ENCODE results near the gene LCNL1. TPM values are rescaled to one million over a fixed set of nuclear protein-coding genes. Genes with fewer than 3 reads are reported as not detected.

LCNL1 gene
- polyA plus RNA-seq, 4 donors = 0.08 to 0.35 (median 0.19) TPM

DNA sequence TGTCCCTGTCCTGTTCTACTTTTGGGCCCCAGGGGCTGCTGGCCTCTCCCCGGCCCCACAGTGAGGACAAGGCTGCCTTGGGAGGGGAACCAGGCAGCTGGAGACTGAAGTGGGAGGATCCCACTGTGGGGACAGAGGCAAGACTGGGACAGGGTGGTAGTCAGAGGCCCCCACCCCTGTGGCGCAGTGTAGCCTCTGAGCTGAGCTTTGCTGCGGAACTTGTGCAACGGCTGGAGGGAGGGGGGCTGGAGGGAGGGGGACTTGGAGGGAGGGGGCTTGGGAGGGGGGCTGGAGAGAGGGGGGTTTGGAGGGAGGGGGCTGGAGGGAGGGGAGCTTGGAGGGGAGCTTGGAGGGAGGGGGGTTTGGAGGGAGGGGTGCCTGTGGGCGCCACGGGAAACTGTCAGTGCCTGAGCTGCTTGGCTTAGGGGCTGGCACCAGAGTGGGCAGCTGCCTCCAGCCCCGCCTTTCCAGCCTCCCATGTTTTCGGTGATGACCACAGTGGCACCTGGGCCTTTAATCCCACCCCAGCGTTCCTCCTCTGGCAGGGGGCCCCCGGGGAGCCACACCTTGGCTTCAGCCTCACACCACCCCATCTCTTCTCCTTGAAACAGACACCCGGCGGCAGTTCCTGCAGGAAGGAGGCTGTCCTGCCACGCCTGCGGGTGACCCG, 51.4 kb downstream of the LCNL1 start:
- DNase-seq (ENCODE audit: low read depth in 4 of 4, low spot score in 3 of 4) = no peak

DNA sequence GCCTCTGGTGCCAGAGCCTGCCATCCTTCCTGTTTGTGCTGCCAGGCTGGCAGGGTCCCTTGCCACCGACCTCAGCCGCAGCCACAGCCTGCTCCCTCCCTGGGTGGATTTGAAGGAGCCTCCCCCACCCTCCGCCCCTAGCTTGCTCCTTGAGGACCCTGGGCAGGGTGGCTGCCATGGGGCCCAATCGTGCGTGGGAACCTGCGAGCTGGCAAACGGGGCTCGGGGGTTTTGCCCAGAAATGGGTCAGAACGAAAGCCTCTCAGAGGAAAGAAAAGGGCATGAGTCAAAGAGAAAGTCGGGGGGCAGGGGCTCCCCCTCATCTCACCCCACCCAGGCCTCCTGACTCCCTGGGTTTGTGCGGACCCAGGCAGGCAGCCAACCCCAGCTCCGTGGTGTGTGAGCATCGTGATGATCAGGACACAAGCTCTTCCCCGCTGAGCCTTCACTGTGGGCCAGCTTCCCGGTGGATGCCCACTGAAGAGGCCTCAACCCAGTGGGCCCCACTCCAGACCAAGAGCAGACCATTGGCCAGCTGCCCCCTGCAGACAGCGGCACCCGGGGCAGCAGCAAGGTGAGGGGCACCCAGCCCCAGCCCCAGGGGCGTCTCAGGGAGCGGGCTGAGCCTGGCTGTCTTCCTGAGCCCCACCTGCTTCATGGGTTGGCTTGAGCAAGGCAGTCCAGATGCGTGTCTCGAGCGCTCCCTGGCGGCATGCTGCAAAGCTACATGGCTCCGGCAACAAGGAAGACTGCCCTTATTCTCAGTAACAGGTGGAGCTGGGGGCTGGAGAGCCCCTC, 52.1 kb downstream of the LCNL1 start:
- DNase-seq (ENCODE audit: low read depth in 4 of 4, low spot score in 3 of 4) = peak in 1 of 4 donors; percentile 74

Other genes starting within 250 kb of the LCNL1 start
- gene LCN10, start 240.1 kb upstream of the LCNL1 start, polyA plus RNA-seq (ENCODE audit: insufficient read length in 4 of 4) = 1 to 10 TPM in 3 of 4 donors, under 1 TPM in 1; 0.56 to 1.5 (median 1.2) TPM
- under 1 TPM in 1 of 4 donors, not detected in 3; 0.34 TPM for gene LCN6, start 234.5 kb upstream of the LCNL1 start, polyA plus RNA-seq (ENCODE audit: insufficient read length in 4 of 4)
- gene LCN8, start 224.8 kb upstream of the LCNL1 start, polyA plus RNA-seq (ENCODE audit: insufficient read length in 4 of 4) = under 1 TPM; 0.17 to 0.30 (median 0.25) TPM
- gene LCN15, start 218.5 kb upstream of the LCNL1 start, polyA plus RNA-seq (ENCODE audit: insufficient read length in 4 of 4) = under 1 TPM in 2 of 4 donors, not detected in 2; 0.06 to 0.08 TPM
- gene TMEM141, start 191.6 kb upstream of the LCNL1 start, polyA plus RNA-seq (ENCODE audit: insufficient read length in 4 of 4) = 10 to 100 TPM; 69.6 to 89.4 (median 73.2) TPM
- 1 to 10 TPM; 4.8 to 6.2 (median 5.2) TPM for gene CCDC183, start 186.7 kb upstream of the LCNL1 start, polyA plus RNA-seq (ENCODE audit: insufficient read length in 4 of 4)
- gene RABL6, start 175.0 kb upstream of the LCNL1 start, polyA plus RNA-seq (ENCODE audit: insufficient read length in 4 of 4) = 10 to 100 TPM; 56.6 to 76.5 (median 64.3) TPM
- 1 to 10 TPM in 2 of 4 donors, under 1 TPM in 2; 0.67 to 1.7 (median 0.96) TPM for gene AJM1, start 140.5 kb upstream of the LCNL1 start, polyA plus RNA-seq (ENCODE audit: insufficient read length in 4 of 4)
- 100 to 1,000 TPM in 1 of 4 donors, 10 to 100 TPM in 3; 79.2 to 145 (median 81.4) TPM for gene PHPT1, start 133.6 kb upstream of the LCNL1 start, polyA plus RNA-seq (ENCODE audit: insufficient read length in 4 of 4)
- gene MAMDC4, start 130.6 kb upstream of the LCNL1 start, polyA plus RNA-seq (ENCODE audit: insufficient read length in 4 of 4) = 10 to 100 TPM in 1 of 4 donors, 1 to 10 TPM in 3; 6.0 to 10.6 (median 6.9) TPM
- gene EDF1, start 116.7 kb upstream of the LCNL1 start, polyA plus RNA-seq (ENCODE audit: insufficient read length in 4 of 4) = 100 to 1,000 TPM; 317 to 400 (median 357) TPM
- gene TRAF2, start 96.5 kb upstream of the LCNL1 start, polyA plus RNA-seq (ENCODE audit: insufficient read length in 4 of 4) = 10 to 100 TPM; 11.3 to 16.8 (median 12.4) TPM
- gene FBXW5, start 38.3 kb upstream of the LCNL1 start, polyA plus RNA-seq (ENCODE audit: insufficient read length in 4 of 4) = 10 to 100 TPM; 38.7 to 67.9 (median 43.5) TPM
- gene C8G, start 37.8 kb upstream of the LCNL1 start, polyA plus RNA-seq (ENCODE audit: insufficient read length in 4 of 4) = 1 to 10 TPM in 2 of 4 donors, under 1 TPM in 2; 0.36 to 1.1 (median 0.90) TPM
- gene LCN12, start 30.7 kb upstream of the LCNL1 start, polyA plus RNA-seq (ENCODE audit: insufficient read length in 4 of 4) = 10 to 100 TPM; 21.8 to 36.8 (median 29.4) TPM
- gene PTGDS, start 5.5 kb upstream of the LCNL1 start, polyA plus RNA-seq (ENCODE audit: insufficient read length in 4 of 4) = 100 to 1,000 TPM in 1 of 4 donors, 10 to 100 TPM in 3; 27.8 to 104 (median 33.5) TPM
- gene PAXX, start 9.4 kb downstream of the LCNL1 start, polyA plus RNA-seq (ENCODE audit: insufficient read length in 4 of 4) = 10 to 100 TPM; 26.9 to 46.1 (median 31.5) TPM
- 1 to 10 TPM in 1 of 4 donors, under 1 TPM in 3; 0.28 to 1.2 (median 0.50) TPM for gene CLIC3, start 13.6 kb downstream of the LCNL1 start, polyA plus RNA-seq (ENCODE audit: insufficient read length in 4 of 4)
- gene ABCA2, start 45.2 kb downstream of the LCNL1 start, polyA plus RNA-seq (ENCODE audit: insufficient read length in 4 of 4) = 10 to 100 TPM; 33.3 to 57.9 (median 40.2) TPM
- gene FUT7, start 49.1 kb downstream of the LCNL1 start, polyA plus RNA-seq (ENCODE audit: insufficient read length in 4 of 4) = under 1 TPM in 2 of 4 donors, not detected in 2; 0.04 to 0.11 TPM
- 10 to 100 TPM; 22.8 to 47.1 (median 26.5) TPM for gene NPDC1, start 63.2 kb downstream of the LCNL1 start, polyA plus RNA-seq (ENCODE audit: insufficient read length in 4 of 4)
- gene ENTPD2, start 71.1 kb downstream of the LCNL1 start, polyA plus RNA-seq (ENCODE audit: insufficient read length in 4 of 4) = 1 to 10 TPM; 3.4 to 7.4 (median 4.2) TPM
- gene SAPCD2, start 87.6 kb downstream of the LCNL1 start, polyA plus RNA-seq (ENCODE audit: insufficient read length in 4 of 4) = 1 to 10 TPM; 5.4 to 9.5 (median 6.0) TPM
- 1 to 10 TPM; 4.6 to 6.6 (median 5.6) TPM for gene UAP1L1, start 94.5 kb downstream of the LCNL1 start, polyA plus RNA-seq (ENCODE audit: insufficient read length in 4 of 4)
- 10 to 100 TPM; 46.4 to 62.2 (median 53.4) TPM for gene MAN1B1, start 104.0 kb downstream of the LCNL1 start, polyA plus RNA-seq (ENCODE audit: insufficient read length in 4 of 4)
- 10 to 100 TPM in 3 of 4 donors, 1 to 10 TPM in 1; 9.7 to 41.8 (median 18.2) TPM for gene DPP7, start 131.7 kb downstream of the LCNL1 start, polyA plus RNA-seq (ENCODE audit: insufficient read length in 4 of 4)
- gene GRIN1, start 156.2 kb downstream of the LCNL1 start, polyA plus RNA-seq (ENCODE audit: insufficient read length in 4 of 4) = under 1 TPM in 2 of 4 donors, not detected in 2; 0.04 to 0.12 TPM
- gene LRRC26, start 187.1 kb downstream of the LCNL1 start, polyA plus RNA-seq (ENCODE audit: insufficient read length in 4 of 4) = under 1 TPM in 1 of 4 donors, not detected in 3; 0.16 TPM
- not detected for gene TMEM210, start 189.1 kb downstream of the LCNL1 start, polyA plus RNA-seq (ENCODE audit: insufficient read length in 4 of 4)
- gene ANAPC2, start 205.6 kb downstream of the LCNL1 start, polyA plus RNA-seq (ENCODE audit: insufficient read length in 4 of 4) = 10 to 100 TPM; 37.1 to 50.4 (median 40.9) TPM
- gene SSNA1, start 205.7 kb downstream of the LCNL1 start, polyA plus RNA-seq (ENCODE audit: insufficient read length in 4 of 4) = 10 to 100 TPM; 42.7 to 70.4 (median 47.7) TPM
- gene TPRN, start 217.7 kb downstream of the LCNL1 start, polyA plus RNA-seq (ENCODE audit: insufficient read length in 4 of 4) = 10 to 100 TPM; 12.9 to 18.6 (median 14.1) TPM
- gene TMEM203, start 222.7 kb downstream of the LCNL1 start, polyA plus RNA-seq (ENCODE audit: insufficient read length in 4 of 4) = 10 to 100 TPM; 44.6 to 49.8 (median 47.4) TPM
- gene NDOR1, start 222.7 kb downstream of the LCNL1 start, polyA plus RNA-seq (ENCODE audit: insufficient read length in 4 of 4) = 10 to 100 TPM; 10.0 to 16.0 (median 10.9) TPM
- gene RNF208, start 239.2 kb downstream of the LCNL1 start, polyA plus RNA-seq (ENCODE audit: insufficient read length in 4 of 4) = 10 to 100 TPM in 2 of 4 donors, 1 to 10 TPM in 2; 7.9 to 16.3 (median 10.1) TPM
- gene CYSRT1, start 242.2 kb downstream of the LCNL1 start, polyA plus RNA-seq (ENCODE audit: insufficient read length in 4 of 4) = 10 to 100 TPM in 2 of 4 donors, 1 to 10 TPM in 2; 4.9 to 14.2 (median 10.8) TPM
- gene RNF224, start 244.5 kb downstream of the LCNL1 start, polyA plus RNA-seq (ENCODE audit: insufficient read length in 4 of 4) = 10 to 100 TPM in 1 of 4 donors, 1 to 10 TPM in 3; 5.1 to 14.5 (median 9.7) TPM
- gene SLC34A3, start 247.9 kb downstream of the LCNL1 start, polyA plus RNA-seq (ENCODE audit: insufficient read length in 4 of 4) = 10 to 100 TPM in 1 of 4 donors, 1 to 10 TPM in 3; 4.7 to 11.9 (median 7.3) TPM